Right cardiac atrium (tissue), 5 donors: ENCODE results near the gene ROBO1. TPM values are rescaled to one million over a fixed set of nuclear protein-coding genes. Genes with fewer than 3 reads are reported as not detected.

Source experiments
- ATAC-seq, 2 donors: fragments of 200-7000 bp; cut with Tn5 transposase; one replicate each; pipeline versions ENCODE4 v1.8.0 to v1.9.1; 2020; ENCODE audit warnings: moderate library complexity in 2 of 2, mild to moderate bottlenecking in 1 of 2
- DNase-seq, 3 donors: peaks; one replicate each; pipeline ENCODE4 v3.0.0-alpha.2; 2020
- H3K27ac ChIP-seq: one replicate; pipeline ENCODE4 v1.5.1; 2013; ENCODE audit warnings: mild to moderate bottlenecking, low read length, control low read depth, moderate library complexity
- H3K27me3 ChIP-seq: one replicate; pipeline ENCODE4 v1.6.1; 2013; ENCODE audit not compliant: control insufficient read depth, insufficient read depth
- H3K4me1 ChIP-seq: one replicate; pipeline ENCODE4 v1.6.1; 2013; ENCODE audit warnings: low read length; ENCODE audit not compliant: control insufficient read depth, insufficient read depth
- H3K4me3 ChIP-seq: one replicate; pipeline ENCODE4 v1.5.1; 2013; ENCODE audit warnings: low read length, control low read depth
- H3K9me3 ChIP-seq: one replicate; pipeline ENCODE4 v1.6.1; 2013; ENCODE audit warnings: low read length; ENCODE audit not compliant: control insufficient read depth
- WGBS: extraction: QIAGEN DNeasy Blood & Tissue Kit; methylation state at CpG from one replicate; pipeline ENCODE4 v1.1.7; 2013; 5-methylcytosine and 5-hydroxymethylcytosine counted together
- intact Hi-C, 4 donors: fragments of 100-400 bp; cut with DNase I; formaldehyde crosslinking; loops; one replicate each; pipeline versions ENCODE4 v1.11.0 to v1.14.0; 2022 to 2023
- polyA plus RNA-seq: library from polyadenylated mRNA; stranded (reverse); fragments of 200-250 nt; gene quantifications from one replicate; pipeline ENCODE4 v1.2.3, GENCODE V29; 2013
- total RNA-seq, 4 donors: library from RNA; stranded (reverse); fragmentation: NEBNext Ultra II Directional; extraction: Animal tissue kit (Norgen Biotek cat#: 25700); gene quantifications; one replicate each; pipeline ENCODE4 v1.2.1, GENCODE V29; 2021
- donor health status: healthy with polysubstance abuse.
- donor health status: DM: no; HTN: yes; CAD: no.
- donor health status: DM: no; HTN: no; CAD: no.
- donor health status: DM: no; HTN: yes; CAD: no; lungs with severe emphysema.
- donor health status: DM: yes; HTN: yes; CAD: no.

Gene ROBO1
- total and polyA plus RNA-seq, 5 donors, result 5.5 to 16.2 (median 13.5) TPM

DNA sequence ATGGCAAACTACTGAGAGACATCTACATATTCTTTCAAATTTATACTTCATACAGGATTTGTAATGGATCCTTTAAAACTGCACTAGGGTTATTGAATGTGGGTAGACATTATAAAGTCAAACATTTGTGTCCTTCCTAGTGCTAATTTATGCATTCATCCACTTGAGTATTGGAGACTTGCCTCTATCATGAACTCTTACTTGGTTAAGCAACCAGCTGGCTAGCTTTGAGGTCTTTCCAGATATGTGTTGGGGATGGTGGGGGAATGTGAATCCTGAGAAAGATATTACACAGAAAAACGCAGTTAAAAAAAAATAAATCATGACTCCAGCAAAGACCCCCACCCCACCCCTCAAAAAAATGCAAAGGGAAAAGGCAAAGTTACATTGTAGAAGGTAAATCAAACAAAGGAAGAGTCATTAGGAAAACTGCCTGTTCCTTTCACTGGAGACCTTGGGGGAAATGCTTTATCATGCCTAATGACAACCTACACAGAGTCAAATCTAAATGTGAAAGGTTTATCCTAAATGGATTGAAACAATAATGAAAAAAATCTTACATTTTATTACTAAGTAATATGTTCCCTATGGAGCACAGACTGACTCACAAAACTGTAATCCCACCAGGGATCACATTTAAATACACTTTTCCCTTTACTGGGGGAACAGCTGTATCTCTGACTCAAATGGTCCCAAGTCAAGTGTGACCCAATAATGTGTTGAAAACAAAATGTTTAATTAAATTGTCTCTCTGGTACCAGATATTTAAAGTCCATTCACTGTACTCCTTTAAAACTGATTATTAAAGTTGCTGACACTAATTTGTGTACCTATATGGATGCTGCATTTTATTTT, 522.3 kb downstream of the ROBO1 start:
- intact Hi-C loops, result no loop called here
- 24% methylated on average over 1 of the region's 1 CpG for WGBS
- Histone ChIP-seq H3K9me3 (no peaks in the 10 kb centered on the region), H3K27ac (no peak overlapping the region), H3K4me3 (no peak overlapping the region), H3K27me3 (no peaks in the 10 kb centered on the region), H3K4me1 (no peaks in the 10 kb centered on the region)
- ATAC-seq (no peak), DNase-seq (no peak)

- H3K9me3 ChIP-seq, result no peaks in the 10 kb centered on the region
- H3K4me1 ChIP-seq, result no peaks in the 10 kb centered on the region
- intact Hi-C loops, result no loop called here
- H3K4me3 ChIP-seq, result no peak overlapping the region
- no peaks in the 10 kb centered on the region for H3K27me3 ChIP-seq
- WGBS, result 69% methylated on average over 1 of the region's 1 CpG
- ATAC-seq (no peak), DNase-seq (no peak)
- no peak overlapping the region for H3K27ac ChIP-seq
Measured at GRCh38 chr3:79236496-79236895, 531.3 kb downstream of the ROBO1 start.

DNA sequence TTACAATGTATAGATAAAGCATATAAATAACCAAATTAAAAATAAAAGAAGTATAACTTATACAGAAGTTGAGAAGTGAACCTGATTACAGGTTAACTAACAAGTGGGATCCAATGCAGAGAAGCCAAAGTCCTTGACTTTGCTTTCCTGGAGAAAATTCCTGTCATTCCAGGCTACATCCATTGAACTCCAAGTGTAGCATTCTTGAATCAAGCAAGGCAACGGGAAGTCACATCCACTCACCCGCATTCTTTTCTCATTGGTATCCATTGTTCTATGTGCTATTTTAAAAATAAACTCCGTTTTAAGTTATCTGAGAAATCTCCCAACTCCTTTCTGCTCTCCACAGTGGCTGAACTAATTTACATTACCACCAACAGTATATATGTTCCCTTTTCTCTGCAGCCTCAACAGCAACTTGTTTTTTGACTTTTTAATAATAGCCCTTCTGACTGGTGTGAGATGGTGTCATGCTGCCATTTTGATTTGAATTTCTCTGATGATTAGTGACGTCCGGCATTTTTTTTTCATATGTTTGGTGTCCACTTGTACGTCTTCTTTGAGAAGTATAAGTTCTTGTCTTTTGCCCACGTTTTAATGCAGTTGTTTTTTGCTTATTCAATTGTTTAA, 534.3 kb downstream of the ROBO1 start:
- ATAC-seq (no peak), DNase-seq (no peak)
- H3K4me1 ChIP-seq, result no peaks in the 10 kb centered on the region
- intact Hi-C loops, result no loop called here
- 74% methylated on average over 7 of the region's 7 CpGs for WGBS
- no peak overlapping the region for H3K4me3 ChIP-seq
- H3K27me3 ChIP-seq, result no peaks in the 10 kb centered on the region
- no peak overlapping the region for H3K27ac ChIP-seq
- no peaks in the 10 kb centered on the region for H3K9me3 ChIP-seq

DNA sequence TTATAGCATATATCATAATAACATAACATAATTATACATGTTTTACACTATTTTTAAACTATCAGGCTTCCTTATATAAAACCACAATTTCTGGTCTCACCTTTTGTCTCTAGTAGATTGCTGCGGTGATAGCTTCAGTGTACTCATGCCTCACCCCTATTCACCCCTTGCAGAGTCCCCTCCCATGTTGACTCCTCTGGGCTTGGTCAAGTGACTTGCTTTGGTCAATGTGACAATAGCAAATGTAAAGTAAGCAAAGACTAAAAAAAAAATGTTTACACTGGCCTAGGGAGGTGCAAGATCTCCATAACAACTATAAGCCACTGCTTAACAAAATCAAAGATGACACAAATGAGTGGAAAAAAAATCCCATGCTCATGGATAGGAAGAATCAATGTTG, 537.5 kb downstream of the ROBO1 start:
- Histone ChIP-seq H3K4me3 (no peak overlapping the region), H3K27ac (no peak overlapping the region), H3K9me3 (no peaks in the 10 kb centered on the region), H3K4me1 (no peaks in the 10 kb centered on the region), H3K27me3 (no peaks in the 10 kb centered on the region)
- intact Hi-C loops, result no loop called here
- WGBS, result 91% methylated on average over 1 of the region's 1 CpG
- DNase-seq (no peak), ATAC-seq (no peak)

DNA sequence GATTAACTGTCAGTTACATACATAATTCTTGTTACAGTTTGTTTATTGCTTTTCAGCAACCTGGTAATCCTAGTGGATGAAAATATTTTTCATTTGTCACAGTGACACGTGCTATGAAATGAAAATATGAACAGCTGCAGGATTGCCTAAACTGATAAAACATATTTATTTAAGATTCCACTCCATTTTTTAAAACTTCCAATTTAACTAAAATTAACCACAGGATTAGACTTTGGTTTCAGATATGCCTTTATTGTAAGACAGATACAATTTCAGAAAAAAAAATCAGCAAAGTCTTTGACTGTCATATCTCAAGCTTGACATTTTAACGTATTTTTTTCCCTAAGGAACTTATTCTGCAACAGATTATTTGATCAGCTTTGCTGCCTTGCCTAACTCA, 550.7 kb downstream of the ROBO1 start:
- no peaks in the 10 kb centered on the region for H3K27me3 ChIP-seq
- no peak for ATAC-seq

DNA sequence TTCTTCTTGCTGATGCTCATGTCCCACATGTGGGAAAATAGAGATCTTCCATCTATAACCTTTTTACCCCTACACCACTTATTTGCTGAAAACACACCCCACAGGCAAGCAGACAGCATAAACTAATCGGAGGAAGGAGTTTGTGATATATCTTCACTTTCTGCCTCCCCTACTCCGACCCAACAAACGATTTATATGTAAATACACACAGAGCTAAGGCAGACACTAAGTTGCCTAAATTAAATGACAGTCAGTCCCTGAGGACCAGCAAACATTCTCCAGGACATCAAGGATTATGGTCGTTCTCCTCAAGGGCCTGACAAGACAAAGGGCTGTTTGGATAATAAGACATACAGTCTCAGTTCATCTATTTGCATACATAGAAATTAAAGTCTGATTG, 552.5 kb downstream of the ROBO1 start:
- intact Hi-C loops, result no loop called here
- Histone ChIP-seq H3K4me3 (no peak overlapping the region), H3K9me3 (no peaks in the 10 kb centered on the region), H3K4me1 (no peaks in the 10 kb centered on the region), H3K27ac (no peak overlapping the region), H3K27me3 (no peaks in the 10 kb centered on the region)
- ATAC-seq, result no peak
- WGBS, result 39% methylated on average over 4 of the region's 4 CpGs
- DNase-seq, result no peak

More for the DNA sequence above, 550.7 kb downstream of the ROBO1 start:
- H3K9me3 ChIP-seq, result no peaks in the 10 kb centered on the region
- intact Hi-C loops, result no loop called here
- H3K4me1 ChIP-seq, result no peaks in the 10 kb centered on the region
- WGBS, result 36% methylated on average over 2 of the region's 2 CpGs
- DNase-seq, result no peak
- H3K27ac ChIP-seq, result no peak overlapping the region
- H3K4me3 ChIP-seq, result no peak overlapping the region

DNA sequence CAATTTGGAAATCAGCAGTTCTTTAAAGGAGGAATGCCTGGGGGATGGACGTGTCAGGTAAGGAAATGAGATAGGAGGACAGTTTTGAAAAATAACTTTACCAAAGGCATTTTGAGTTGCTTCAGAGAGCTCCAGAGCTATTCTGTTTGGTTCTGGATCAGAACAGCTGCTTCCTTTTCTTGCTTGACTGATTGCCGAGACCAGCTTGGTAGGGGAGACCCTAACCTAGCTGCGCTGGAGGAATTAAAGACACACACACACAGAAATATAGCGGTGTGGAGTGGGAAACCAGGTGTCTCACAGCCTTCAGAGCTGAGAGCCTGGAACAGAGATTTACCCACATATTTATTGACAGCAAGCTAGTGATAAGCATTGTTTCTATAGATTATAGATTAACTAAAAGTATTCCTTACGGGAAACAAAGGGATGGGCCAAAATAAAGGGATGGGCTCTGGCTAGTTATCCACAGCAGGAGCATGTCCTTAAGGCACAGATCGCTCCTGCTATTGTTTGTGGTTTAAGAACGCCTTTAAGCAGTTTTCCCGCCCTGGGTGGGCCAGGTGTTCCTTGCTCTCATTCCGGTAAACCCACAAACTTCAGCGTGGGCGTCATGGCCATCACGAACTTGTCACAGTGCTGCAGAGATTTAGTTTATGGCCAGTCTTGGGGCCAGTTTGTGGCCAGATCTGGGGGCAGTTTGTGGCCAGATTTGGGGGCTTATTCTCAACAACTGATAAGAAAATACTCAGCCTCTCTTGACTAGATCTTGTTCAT, 556.0 kb downstream of the ROBO1 start:
- ATAC-seq (no peak), DNase-seq (no peak)
- Histone ChIP-seq H3K27me3 (no peaks in the 10 kb centered on the region), H3K9me3 (no peaks in the 10 kb centered on the region), H3K4me1 (no peaks in the 10 kb centered on the region), H3K4me3 (no peak overlapping the region), H3K27ac (no peak overlapping the region)
- intact Hi-C loops, result no loop called here
- 76% methylated on average over 12 of the region's 12 CpGs for WGBS

- Histone ChIP-seq H3K4me3 (no peak overlapping the region), H3K4me1 (no peaks in the 10 kb centered on the region), H3K9me3 (no peaks in the 10 kb centered on the region), H3K27me3 (no peaks in the 10 kb centered on the region), H3K27ac (no peak overlapping the region)
- intact Hi-C loops, result no loop called here
- DNase-seq (no peak), ATAC-seq (no peak)
- WGBS, result 84% methylated on average over 3 of the region's 3 CpGs
Measured at GRCh38 chr3:79204351-79204750, 563.4 kb downstream of the ROBO1 start.

DNA sequence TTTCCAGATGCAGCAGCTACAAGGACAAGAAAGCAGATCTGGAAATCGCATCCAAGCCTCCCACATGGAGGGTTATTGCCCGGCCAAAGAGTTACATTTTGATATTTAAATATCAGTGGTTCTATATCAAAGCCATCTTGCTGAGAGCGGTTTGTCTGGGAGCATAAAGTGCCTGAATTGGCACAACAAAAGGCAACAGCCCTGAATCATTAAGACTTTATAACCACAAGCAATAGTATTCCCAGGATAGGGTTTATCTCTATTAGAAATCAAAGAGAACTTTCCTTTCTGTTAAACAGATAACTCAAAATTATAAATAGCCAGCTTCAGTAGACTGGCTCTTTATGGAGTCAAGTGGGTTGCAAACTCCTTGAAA, 564.7 kb downstream of the ROBO1 start:
- no peak overlapping the region for H3K27ac ChIP-seq
- DNase-seq (no peak), ATAC-seq (no peak)
- H3K4me1 ChIP-seq, result no peaks in the 10 kb centered on the region
- no peaks in the 10 kb centered on the region for H3K9me3 ChIP-seq
- H3K27me3 ChIP-seq, result no peaks in the 10 kb centered on the region
- H3K4me3 ChIP-seq, result no peak overlapping the region
- WGBS, result 34% methylated on average over 3 of the region's 3 CpGs
- intact Hi-C loops, result no loop called here

GRCh38 chr3:79202471-79203143, 565.2 kb downstream of the ROBO1 start:
- intact Hi-C loops, result no loop called here
- Histone ChIP-seq H3K27me3 (no peaks in the 10 kb centered on the region), H3K27ac (no peak overlapping the region), H3K4me3 (no peak overlapping the region), H3K9me3 (no peaks in the 10 kb centered on the region), H3K4me1 (no peaks in the 10 kb centered on the region)
- no peak for ATAC-seq
- WGBS, result 75% methylated on average over 5 of the region's 5 CpGs
- no peak for DNase-seq

GRCh38 chr3:79200456-79200855, 567.3 kb downstream of the ROBO1 start:
- Histone ChIP-seq H3K27me3 (no peaks in the 10 kb centered on the region), H3K27ac (no peak overlapping the region), H3K4me1 (no peaks in the 10 kb centered on the region), H3K4me3 (no peak overlapping the region), H3K9me3 (no peaks in the 10 kb centered on the region)
- DNase-seq, result no peak
- intact Hi-C loops, result no loop called here
- 52% methylated on average over 1 of the region's 1 CpG for WGBS
- ATAC-seq, result no peak
